Dendritic cell treated with granulocyte-macrophage colony-stimulating factor and Interleukin-4, amounts not matched to agents 40 ng/mL and 50 ng/mL, for 4 days (primary cell): ENCODE results near the gene TNIK.

Source experiments
- H3K27ac Mint-ChIP-seq: one replicate; pipeline ENCODE4 v1.8.0; 2022; ENCODE audit warnings: mild to moderate bottlenecking, mixed read lengths
- H3K27me3 Mint-ChIP-seq: one replicate; pipeline ENCODE4 v1.8.0; 2022; ENCODE audit warnings: mild to moderate bottlenecking, mixed read lengths
- H3K36me3 Mint-ChIP-seq: one replicate; pipeline ENCODE4 v1.8.0; 2022; ENCODE audit warnings: low read depth, mixed read lengths
- H3K4me1 Mint-ChIP-seq: one replicate; pipeline ENCODE4 v1.8.0; 2022; ENCODE audit warnings: low read depth, mixed read lengths
- H3K4me3 Mint-ChIP-seq: one replicate; pipeline ENCODE4 v1.8.0; 2022; ENCODE audit warnings: mild to moderate bottlenecking, moderate library complexity, mixed read lengths
- H3K9me3 Mint-ChIP-seq: one replicate; pipeline ENCODE4 v1.8.0; 2022; ENCODE audit warnings: mixed read lengths
- intact Hi-C: fragments of 100-400 bp; cut with micrococcal nuclease; formaldehyde crosslinking; loops from one replicate; pipeline ENCODE4 v1.15.0; 2022

Gene TNIK

DNA sequence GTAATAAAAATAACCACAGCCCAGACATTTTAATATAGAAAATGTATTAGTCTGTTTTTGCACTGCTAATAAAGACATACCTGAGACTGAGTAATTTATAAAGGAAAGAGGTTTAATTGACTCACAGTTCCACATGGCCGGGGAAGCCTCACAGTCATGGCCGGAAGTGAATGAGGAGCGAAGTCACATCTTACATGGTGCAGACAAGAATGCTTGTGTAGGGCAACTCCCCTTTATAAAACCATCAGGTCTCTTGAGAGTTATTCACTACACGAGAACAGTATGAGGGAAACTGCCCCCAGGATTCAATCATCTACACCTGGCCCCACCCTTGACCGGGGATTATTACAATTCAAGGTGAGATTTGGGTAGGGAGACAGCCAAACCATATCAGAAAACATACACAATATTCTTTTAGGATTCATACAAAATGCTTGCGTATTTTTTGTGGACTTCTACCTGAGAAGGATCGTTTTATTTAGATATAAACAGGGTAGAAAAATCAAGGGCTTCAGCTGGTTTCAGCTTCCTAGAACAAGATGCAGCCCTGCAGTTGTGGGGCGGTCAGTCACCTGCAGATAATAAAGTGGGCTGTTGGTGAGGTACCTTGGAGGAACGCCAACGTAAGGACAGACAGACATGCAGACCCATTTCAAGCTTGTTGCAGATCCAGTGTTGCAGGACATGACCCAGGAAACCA, 101.9 kb downstream of the TNIK start:
- Mint-ChIP-seq H3K36me3 (no peaks in the 10 kb centered on the region), H3K27me3 (no peaks in the 10 kb centered on the region), H3K9me3 (no peaks in the 10 kb centered on the region), H3K4me3 (no peak overlapping the region), H3K27ac (no peak overlapping the region), H3K4me1 (peaks cover 13% of the 10 kb centered on the region)
- intact Hi-C loops: no loop called here

DNA sequence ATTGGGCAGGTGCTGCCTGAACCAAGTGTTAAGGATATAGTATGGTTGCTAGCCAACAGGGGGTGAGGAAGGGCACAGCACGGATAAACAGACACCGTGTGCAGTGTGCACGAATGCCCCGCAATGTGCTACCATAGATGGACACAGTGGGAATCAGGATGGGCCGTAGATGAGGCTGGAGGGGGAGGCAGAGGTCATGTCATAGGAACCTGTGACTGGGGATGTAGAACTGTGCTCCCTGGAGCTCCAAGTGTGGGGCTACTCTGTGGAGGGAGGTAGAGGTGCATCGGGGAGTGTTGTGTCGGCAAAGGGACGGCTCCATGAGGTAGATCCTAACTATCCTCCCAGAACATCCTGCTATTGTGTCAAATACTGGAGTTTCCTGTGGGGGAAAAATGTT, 102.5 kb downstream of the TNIK start:
- Mint-ChIP-seq H3K4me3 (no peak overlapping the region), H3K27ac (no peak overlapping the region), H3K4me1 (peaks cover 13% of the 10 kb centered on the region), H3K9me3 (no peaks in the 10 kb centered on the region), H3K27me3 (no peaks in the 10 kb centered on the region), H3K36me3 (no peaks in the 10 kb centered on the region)
- intact Hi-C loops: no loop called here

DNA sequence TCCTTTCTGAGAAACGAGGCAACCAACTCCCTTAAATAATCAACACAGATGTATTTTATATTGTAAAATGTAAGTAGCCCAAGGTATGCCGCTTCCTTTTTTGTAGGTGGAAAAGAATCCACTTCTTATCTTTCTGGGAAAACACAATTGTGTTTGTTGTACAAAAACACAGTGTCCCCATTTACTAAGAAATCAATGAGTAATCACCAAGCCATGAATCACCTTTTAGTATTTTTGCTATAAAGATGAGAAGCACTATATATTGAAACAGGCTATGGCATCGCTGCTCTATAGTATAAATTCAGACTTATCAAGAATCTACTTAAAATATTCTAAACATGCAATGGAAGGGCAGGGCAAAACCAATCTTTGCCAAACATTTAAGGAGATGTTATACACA, 104.0 kb downstream of the TNIK start:
- Mint-ChIP-seq H3K4me1 (peaks cover 19% of the 10 kb centered on the region), H3K4me3 (no peak overlapping the region), H3K9me3 (no peaks in the 10 kb centered on the region), H3K27ac (no peak overlapping the region), H3K36me3 (no peaks in the 10 kb centered on the region), H3K27me3 (no peaks in the 10 kb centered on the region)
- intact Hi-C loops: no loop called here

- H3K27ac Mint-ChIP-seq: no peak overlapping the region
Measured at GRCh38 chr3:171354706-171355582, 105.3 kb downstream of the TNIK start.

GRCh38 chr3:171354049-171354705, 106.0 kb downstream of the TNIK start:
- intact Hi-C loops: no loop called here
- Mint-ChIP-seq H3K36me3 (no peaks in the 10 kb centered on the region), H3K4me3 (no peak overlapping the region), H3K9me3 (no peaks in the 10 kb centered on the region), H3K27ac (no peak overlapping the region), H3K27me3 (no peaks in the 10 kb centered on the region), H3K4me1 (peaks cover 29% of the 10 kb centered on the region)

More at GRCh38 chr3:171354706-171355582, 105.3 kb downstream of the TNIK start:
- intact Hi-C loops: no loop called here
- Mint-ChIP-seq H3K4me1 (peaks cover 29% of the 10 kb centered on the region), H3K9me3 (no peaks in the 10 kb centered on the region), H3K36me3 (no peaks in the 10 kb centered on the region), H3K4me3 (no peak overlapping the region), H3K27me3 (no peaks in the 10 kb centered on the region)

DNA sequence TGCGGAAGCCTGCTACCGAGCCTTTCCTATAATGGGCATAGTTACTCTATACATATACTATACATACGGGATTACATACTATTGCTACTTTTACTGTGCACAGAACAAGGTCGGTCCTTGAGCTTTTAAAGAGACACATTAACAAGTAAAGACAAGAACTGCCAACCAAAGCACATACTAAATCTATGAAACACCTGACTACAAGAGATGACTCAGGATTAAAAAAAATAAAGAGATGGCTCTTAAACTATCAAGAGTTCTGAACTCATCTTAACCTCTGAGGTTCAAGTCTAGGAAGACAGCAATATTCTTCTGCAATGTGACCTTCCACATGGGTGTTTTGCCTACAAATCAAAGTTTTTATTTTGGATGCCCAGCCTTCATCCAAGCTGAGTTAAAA, 106.8 kb downstream of the TNIK start:
- Mint-ChIP-seq H3K4me1 (peaks cover 24% of the 10 kb centered on the region), H3K9me3 (no peaks in the 10 kb centered on the region), H3K36me3 (no peaks in the 10 kb centered on the region), H3K27me3 (no peaks in the 10 kb centered on the region), H3K4me3 (no peak overlapping the region), H3K27ac (no peak overlapping the region)
- intact Hi-C loops: no loop called here

DNA sequence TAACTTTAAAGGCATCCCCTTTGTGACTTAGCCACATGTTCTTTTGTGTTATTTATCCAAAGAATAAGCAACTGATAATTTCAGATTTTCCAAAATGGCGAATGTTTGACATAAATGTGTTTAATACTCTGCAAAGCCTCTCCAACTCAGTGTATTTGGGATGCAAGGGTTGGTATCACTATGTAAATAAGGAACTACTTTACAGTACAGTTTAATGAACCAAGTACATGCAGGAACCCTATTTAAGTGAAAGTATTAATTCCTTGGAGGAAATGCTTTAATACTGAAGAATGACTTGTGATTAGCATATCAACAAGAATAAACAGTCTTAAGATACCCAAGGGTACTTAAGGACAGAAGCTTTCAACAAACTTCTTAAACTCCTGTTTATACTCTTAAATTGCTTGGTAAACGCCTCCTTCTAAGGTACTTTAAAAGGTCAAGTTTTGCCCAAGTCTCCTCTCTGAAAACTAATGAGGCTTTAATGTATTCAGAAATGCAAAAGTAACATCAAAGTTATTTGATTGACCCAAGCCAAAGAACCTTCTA, 107.7 kb downstream of the TNIK start:
- H3K4me1 Mint-ChIP-seq: peaks cover 25% of the 10 kb centered on the region

DNA sequence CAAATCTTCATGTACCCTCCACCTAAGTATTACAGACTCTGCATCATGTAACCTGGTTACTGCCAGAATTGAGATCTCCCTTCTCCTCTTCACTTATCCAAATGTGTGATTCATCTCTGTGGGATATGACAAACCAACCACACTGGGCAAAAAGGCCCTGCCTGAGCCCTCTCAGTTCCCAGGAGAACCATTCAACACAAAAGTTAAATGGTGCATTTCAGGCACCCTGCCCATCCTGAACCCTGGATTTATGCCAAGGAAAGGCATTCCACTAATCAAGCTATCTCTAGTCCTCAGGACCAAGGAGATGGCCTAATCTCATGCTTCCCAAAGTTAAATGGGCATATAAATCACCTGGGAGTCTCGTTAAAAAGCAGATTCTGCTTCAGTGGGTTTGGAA, 108.5 kb downstream of the TNIK start:
- H3K4me1 Mint-ChIP-seq: peaks cover 33% of the 10 kb centered on the region
- H3K9me3 Mint-ChIP-seq: no peaks in the 10 kb centered on the region
- intact Hi-C loops: no loop called here
- no peak overlapping the region for H3K27ac Mint-ChIP-seq
- H3K27me3 Mint-ChIP-seq: no peaks in the 10 kb centered on the region
- no peaks in the 10 kb centered on the region for H3K36me3 Mint-ChIP-seq
- H3K4me3 Mint-ChIP-seq: no peak overlapping the region

More for the DNA sequence above, 107.7 kb downstream of the TNIK start:
- H3K27ac Mint-ChIP-seq: no peak overlapping the region
- H3K36me3 Mint-ChIP-seq: no peaks in the 10 kb centered on the region
- H3K9me3 Mint-ChIP-seq: no peaks in the 10 kb centered on the region
- no peak overlapping the region for H3K4me3 Mint-ChIP-seq
- H3K27me3 Mint-ChIP-seq: no peaks in the 10 kb centered on the region
- intact Hi-C loops: no loop called here

GRCh38 chr3:171350364-171350763, 109.8 kb downstream of the TNIK start:
- Mint-ChIP-seq H3K9me3 (no peaks in the 10 kb centered on the region), H3K27me3 (no peaks in the 10 kb centered on the region), H3K27ac (peak overlapping the region; percentile 27), H3K4me1 (peaks cover 44% of the 10 kb centered on the region), H3K4me3 (no peak overlapping the region), H3K36me3 (no peaks in the 10 kb centered on the region)
- intact Hi-C loops: no loop called here

GRCh38 chr3:171349392-171349791, 110.8 kb downstream of the TNIK start:
- H3K4me3 Mint-ChIP-seq: no peak overlapping the region
- no peak overlapping the region for H3K27ac Mint-ChIP-seq
- no peaks in the 10 kb centered on the region for H3K27me3 Mint-ChIP-seq
- intact Hi-C loops: loop anchor here (5.0 kb wide), 1 partner anchor 108 kb away; no protein-coding TSS in a partner anchor
- no peaks in the 10 kb centered on the region for H3K9me3 Mint-ChIP-seq
- peaks cover 46% of the 10 kb centered on the region for H3K4me1 Mint-ChIP-seq
- no peaks in the 10 kb centered on the region for H3K36me3 Mint-ChIP-seq

GRCh38 chr3:171348121-171348520, 112.1 kb downstream of the TNIK start:
- H3K4me1 Mint-ChIP-seq: peaks cover 56% of the 10 kb centered on the region
- peaks cover 1% of the 10 kb centered on the region for H3K9me3 Mint-ChIP-seq
- H3K27me3 Mint-ChIP-seq: no peaks in the 10 kb centered on the region
- intact Hi-C loops: loop anchor here (5.0 kb wide), 1 partner anchor 109 kb away; no protein-coding TSS in a partner anchor
- no peaks in the 10 kb centered on the region for H3K36me3 Mint-ChIP-seq
- peak overlapping the region; percentile 94 for H3K27ac Mint-ChIP-seq
- H3K4me3 Mint-ChIP-seq: no peak overlapping the region

GRCh38 chr3:171347301-171348039, 112.7 kb downstream of the TNIK start:
- Mint-ChIP-seq H3K4me1 (peaks cover 56% of the 10 kb centered on the region), H3K27me3 (no peaks in the 10 kb centered on the region), H3K9me3 (peaks cover 8% of the 10 kb centered on the region), H3K4me3 (peak overlapping the region; percentile 42), H3K27ac (peak overlapping the region; percentile 94), H3K36me3 (no peaks in the 10 kb centered on the region)
- intact Hi-C loops: loop anchor here (5.0 kb wide), 1 partner anchor 110 kb away; no protein-coding TSS in a partner anchor

DNA sequence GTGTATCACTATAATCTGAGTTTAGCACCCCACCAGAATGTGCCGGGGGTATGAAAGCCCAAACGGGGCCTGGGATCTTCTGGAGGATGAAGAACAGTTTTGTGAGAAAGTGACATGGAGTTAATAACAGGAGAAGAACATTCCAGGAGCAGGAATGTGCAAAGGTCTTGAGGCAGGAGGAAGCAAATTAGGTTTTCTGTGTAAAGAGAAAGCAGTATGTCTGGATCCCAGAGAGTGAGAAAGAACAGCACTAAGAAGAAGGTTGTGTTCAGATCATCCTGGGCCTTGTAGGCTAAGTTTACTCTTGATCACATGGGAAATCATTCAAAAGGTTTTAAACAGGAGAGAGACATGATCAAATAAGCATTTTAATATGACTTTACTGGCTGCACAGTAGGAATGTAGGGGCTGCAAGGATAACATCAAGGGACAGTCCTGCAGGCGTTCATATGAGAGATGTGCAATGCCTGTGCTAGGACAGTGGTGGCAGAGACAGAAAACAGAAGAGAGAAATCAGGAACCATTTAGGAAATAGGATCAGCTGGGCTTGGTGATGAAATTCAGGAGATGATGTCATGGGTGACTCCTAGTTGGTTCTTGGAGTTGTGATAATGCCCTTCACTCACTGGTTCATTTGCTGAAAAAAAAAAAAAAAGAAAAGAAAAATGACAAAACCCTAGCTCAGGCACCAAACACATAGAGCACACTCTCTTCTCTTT, 113.5 kb downstream of the TNIK start:
- Mint-ChIP-seq H3K36me3 (no peaks in the 10 kb centered on the region), H3K9me3 (peaks cover 9% of the 10 kb centered on the region), H3K27me3 (no peaks in the 10 kb centered on the region), H3K27ac (peak overlapping the region; percentile 94), H3K4me1 (peaks cover 55% of the 10 kb centered on the region), H3K4me3 (peak overlapping the region; percentile 42)
- intact Hi-C loops: loop anchor here (5.0 kb wide), 1 partner anchor 111 kb away; no protein-coding TSS in a partner anchor
